Fibroblast of upper back skin (primary cell): ENCODE measurements around the gene GIMAP8.
"Not testable (repeated sequence)": the region's sequence is repeated elsewhere in the genome, so short reads cannot be mapped to it uniquely, and the experiment has no call there.

Source experiments
- DNase-seq: peaks from one replicate; pipeline ENCODE4 v3.0.0-alpha.2; 2013

Gene GIMAP8

DNA sequence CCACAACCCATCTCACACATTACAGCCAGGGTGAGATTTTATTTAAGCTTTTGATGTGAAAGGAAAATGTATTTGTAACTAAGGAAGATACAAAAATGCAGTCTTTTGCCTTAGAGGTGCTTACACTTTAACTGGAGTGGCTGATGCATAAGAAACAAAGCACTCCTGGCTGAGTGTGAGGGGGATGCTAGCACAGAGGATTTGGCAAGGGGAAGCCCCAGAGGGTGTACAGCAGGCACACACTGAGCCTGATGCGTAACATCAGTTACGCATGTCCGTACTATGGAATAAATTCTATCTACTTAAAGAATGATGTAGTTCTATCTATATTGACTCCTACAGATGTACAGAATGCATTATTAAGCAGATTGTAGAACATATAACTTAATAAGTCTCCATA, 17.8 kb downstream of the GIMAP8 start:
- DNase-seq = no peak

DNA sequence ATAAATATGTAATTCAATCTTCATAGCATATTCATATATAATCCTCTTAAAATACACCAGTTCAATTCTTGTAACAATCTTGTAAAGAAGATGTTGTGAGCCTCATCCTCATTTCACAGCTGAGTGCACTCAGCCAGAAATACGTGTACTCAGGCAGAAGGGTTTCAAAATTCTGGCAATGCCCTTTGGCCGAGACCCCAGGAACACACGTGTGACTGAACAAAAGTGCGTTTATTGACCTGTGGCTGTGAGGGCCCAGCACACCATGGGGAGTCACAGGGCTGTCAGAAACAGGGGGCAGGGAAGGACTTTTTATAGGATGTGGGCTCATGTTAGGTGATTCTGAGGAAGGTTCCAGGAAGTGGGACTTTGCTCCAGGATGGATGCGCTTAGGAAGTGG, 21.5 kb downstream of the GIMAP8 start:
- no peak for DNase-seq

DNA sequence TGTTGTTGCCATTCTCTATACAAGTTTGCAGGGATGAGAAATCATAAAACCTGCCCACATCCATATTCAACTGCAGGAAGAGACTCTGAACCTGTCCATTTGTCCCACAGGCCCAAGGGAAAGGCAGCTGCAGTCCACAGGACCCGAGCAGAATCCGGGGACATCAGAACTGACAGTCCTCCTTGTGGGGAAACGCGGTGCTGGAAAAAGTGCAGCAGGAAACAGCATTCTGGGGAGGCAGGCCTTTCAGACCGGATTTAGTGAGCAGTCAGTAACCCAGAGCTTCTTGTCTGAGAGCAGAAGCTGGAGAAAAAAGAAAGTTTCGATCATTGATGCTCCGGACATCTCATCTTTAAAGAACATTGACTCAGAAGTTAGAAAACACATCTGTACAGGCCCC, 23.5 kb downstream of the GIMAP8 start:
- DNase-seq = no peak

DNA sequence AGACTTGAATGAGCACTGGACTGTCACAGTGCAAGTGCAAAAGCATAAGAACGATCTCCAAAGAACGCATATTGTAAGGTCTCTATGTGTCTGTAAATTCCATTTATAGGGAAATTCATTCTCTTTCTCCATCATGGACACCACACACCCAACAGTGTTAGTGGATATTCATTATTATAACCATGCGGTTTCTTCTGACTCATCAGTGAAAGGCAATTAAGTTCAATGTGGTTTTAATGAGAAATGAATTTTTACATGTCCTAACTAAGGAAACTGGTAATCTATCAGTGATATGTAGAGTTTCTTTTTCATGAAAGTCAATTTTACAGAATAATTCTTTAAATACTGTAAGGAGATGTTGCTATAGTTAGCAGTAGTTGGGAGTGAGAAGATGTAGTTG, 25.9 kb downstream of the GIMAP8 start:
- no peak for DNase-seq

DNA sequence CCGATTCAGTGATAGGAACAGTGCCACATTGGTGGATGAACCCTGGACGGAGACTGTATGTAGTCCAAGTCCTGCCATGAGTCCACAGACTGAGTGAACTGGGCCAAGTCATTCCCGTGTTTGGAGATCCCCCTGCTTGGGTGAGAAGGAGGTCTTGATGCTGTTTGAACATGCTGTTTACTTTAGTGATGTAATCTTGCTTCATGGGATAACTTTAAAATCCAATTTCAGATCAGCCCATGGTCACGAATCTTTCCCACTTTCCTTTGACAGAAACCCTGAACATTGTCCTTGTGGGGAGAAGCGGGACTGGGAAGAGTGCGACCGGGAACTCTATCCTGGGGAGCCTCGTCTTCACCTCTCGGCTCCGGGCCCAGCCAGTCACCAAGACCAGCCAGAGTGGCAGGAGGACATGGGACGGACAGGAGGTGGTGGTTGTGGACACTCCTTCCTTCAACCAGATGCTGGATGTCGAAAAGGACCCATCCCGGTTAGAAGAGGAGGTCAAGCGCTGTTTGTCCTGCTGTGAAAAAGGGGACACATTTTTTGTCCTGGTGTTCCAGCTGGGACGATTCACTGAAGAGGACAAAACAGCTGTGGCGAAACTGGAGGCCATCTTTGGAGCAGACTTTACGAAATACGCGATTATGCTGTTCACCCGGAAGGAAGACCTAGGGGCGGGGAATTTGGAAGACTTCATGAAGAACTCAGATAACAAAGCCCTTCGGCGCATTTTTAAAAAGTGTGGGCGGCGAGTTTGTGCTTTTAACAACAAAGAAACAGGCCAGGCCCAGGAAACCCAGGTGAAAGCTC, 26.6 kb downstream of the GIMAP8 start:
- DNase-seq = no peak

DNA sequence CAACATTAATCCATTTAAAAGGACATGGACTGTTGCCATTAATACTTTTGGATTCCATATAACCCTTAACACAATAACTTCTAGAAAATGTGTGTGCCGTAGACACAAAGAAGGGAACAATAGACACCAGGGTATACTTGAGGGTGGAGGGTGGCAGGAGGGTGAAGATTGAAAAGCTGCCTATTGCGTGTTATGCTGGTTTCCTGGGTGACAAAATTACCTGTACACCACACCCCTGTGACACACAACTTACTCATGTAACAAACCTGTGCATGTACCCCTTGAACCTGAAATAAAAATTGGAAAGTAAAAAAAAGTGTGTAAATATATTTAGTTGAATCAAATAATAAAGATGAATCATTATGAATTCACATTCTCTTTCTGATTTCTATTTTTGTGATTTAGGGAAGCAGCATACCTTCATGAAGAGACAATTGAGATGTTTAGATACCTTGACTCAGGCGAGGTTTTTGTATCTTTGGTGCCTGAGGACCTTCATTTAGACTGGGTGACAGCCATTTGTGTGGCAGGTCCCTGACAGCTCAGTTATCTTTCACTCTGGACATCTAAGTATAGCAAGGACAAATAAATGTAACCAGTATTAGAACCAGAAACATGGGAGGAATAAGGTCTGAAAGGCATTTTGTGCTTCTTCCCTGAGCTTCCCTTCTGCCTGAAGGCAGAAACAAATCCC, 28.7 kb downstream of the GIMAP8 start:
- DNase-seq = no peak

DNA sequence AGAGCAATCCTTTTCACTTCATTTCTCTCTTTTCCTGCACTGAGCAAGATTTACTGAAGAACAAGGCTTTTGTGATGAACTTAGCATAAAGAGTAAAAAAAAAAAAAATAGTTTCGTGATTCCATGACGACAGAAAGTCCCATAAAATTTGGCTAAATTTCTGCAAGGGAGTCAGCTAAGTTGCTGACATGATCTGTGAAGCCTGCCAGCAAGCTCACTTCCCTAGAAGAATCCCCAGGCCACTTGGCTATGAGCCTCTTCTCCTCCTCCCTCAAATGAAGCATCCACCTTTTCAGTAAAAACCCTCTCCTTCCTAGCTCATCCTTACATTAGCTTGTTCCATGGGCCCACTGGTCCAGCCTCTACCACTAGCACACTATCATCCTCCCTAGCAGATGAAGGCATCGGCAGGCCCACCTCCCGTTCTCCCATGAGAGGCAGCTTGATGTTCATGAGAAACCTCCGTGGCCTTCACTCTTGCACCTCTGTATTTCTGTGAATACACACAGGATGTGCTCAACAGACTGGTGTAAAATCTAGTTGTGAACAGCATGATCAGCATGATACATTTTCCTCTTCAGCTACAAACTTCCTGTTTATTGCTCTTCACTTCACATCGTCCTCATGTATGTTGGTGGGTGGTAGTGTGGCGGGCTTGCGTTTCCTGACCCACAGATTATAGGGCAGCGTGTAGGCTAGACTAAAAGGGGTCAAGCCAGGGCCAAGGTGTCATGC, 30.9 kb downstream of the GIMAP8 start:
- no peak for DNase-seq

DNA sequence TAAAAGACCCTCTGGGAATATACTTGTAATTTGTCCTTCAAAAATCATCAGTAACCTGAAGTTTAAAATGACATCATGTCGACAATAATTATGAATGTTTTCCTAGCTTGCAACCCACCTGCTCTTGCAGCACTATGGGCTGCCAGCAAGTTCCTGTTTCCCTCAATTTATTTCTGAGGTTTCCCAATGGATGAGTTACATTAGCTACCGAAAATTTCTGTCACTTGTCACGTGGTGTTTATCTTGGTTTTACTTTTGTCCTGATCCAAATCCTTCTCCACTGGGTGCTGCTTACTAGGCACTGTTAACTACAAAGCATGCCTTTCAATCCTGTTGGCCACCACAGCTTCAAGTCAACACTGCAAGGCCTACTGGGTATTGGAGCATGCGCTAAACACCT, 31.5 kb downstream of the GIMAP8 start:
- no peak for DNase-seq

DNA sequence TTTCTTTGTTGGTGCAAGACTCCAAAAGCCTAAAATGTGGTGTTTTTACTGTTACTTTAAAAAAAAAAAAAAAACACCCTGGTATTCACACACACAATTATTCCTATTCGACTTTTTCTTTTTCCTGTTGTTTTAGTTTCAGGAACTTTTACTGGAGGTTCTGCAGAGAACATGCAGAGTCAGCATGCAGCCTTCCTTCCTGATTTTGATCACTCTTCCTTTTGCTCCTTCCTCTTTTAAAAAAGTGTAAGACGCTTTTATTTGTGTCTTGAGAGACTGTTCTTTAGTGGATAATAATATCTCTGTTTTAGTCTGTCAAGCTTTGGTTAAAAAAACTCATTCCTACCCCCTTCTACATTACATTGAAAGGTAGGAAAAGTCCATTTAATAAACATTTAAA, 33.1 kb downstream of the GIMAP8 start:
- DNase-seq = not testable (repeated sequence)

DNA sequence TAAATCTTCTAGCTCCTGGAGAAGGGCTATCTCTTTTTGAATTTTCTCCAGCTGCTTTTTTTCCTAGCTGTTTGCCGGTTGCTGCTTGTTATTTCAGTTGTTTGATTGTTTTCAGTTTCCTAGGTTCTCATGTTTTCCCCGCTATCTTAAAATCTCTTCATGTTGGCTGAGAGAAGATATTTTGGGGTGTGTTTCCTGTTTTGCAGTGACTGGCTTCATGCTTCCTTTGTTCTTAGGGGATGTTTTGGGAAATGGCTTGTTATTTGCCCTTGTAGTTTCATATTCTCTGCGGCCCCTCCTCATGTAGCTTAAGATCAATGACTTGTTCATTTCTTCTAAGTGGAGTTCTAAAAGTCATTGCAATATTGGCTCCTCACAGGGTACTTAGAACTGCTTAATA, 33.6 kb downstream of the GIMAP8 start:
- not testable (repeated sequence) for DNase-seq

DNA sequence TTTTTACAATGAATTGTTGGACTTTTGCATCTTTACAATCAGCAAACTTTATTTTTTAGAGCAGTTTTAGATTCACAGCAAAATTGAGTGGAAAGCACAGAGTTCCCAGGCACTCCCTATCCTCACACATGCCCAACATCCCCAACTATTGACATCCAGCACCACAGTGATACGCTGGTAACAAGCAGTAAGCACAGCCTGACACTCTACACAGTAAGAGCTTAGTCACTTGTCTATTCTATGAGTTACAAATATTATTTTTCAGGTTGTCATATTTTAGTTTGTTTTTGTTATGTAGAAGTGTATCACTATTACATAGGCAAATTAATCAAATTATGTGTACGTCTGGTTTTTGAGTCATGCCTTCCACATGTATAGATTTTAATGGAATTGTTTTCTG, 37.2 kb downstream of the GIMAP8 start:
- no peak for DNase-seq

DNA sequence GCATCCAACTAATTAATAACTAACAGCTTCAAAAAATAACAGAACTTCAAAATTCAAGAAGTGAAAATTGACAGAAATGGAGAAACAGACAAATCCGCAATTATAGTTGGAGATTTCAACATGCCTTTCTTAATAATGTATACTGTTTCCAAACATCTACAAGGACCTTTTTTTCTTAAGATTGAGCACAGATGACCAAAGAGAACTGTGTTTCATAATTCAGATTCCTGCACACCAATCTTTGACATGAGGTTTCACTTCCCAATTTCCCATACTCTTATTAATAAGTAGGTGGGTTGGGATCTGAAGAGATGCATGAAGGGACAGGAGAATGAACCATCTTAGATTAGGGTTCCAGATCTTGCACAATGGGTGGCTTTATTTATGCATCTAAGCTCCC, 39.4 kb downstream of the GIMAP8 start:
- no peak for DNase-seq

DNA sequence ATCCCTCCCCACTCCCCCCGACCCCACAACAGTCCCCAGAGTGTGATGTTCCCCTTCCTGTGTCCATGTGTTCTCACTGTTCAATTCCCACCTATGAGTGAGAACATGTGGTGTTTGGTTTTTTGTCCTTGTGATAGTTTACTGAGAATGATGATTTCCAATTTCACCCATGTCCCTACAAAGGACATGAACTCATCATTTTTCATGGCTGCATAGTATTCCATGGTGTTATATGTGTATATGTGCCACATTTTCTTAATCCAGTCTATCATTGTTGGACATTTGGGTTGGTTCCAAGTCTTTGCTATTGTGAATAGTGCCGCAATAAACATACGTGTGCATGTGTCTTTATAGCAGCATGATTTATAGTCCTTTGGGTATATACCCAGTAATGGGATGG, 43.0 kb downstream of the GIMAP8 start:
- not testable (repeated sequence) for DNase-seq

DNA sequence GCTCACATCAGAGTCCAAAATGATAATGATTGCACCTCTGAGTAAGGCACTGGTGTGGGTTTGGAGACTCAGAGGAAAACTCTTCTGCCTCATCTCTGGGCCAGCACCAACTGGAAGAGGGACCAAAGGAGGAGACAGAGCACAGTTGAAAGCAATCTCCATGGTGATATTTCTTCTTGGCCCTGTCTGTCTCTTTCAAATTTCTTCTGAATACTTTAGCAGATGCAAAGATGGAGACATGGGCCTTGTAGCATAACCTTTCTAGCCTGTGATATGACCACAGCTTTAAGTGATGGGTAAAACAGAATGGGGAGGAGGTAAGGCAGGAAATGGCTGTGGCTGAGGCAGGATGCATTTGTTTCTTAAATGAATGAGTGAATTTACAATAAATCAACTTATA, 52.1 kb downstream of the GIMAP8 start:
- DNase-seq = no peak

DNA sequence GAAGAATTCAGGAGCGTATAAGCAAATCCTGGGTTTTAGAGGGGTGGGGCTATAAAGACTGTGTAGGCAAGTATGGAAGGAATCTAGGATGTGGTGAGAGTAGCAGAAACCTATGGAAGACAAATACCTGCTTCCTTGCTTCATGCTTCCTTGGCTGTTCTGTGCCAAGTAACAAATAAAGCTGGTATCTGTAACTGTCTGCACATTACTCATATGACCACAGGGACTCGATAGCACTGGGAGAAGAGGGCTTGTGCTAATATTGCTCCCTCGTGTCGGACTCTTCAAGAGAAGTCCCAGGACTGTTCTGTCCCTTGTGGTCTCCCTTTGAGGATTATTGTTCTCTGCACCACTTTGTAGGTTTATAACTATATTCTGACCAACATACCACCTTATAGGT, 52.7 kb downstream of the GIMAP8 start:
- DNase-seq = no peak

DNA sequence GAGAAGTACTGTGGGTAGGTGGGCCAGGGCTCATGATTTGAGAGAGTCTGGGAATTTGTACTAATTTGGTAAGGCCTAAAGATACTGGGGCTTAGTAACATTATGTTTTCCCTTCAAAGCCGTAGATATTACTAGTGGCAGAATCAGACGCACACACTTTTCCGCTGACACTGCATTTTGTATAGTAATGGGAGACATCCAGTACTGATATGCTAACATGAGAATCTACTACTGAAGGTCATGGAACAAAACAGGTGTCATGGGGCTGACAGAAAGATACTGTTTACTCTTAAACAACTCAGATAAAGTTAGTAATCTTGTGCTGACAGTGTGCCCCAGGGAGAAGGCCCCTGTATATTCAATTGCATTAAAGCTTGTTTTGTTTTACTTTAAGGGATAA, 53.2 kb downstream of the GIMAP8 start:
- no peak for DNase-seq

DNA sequence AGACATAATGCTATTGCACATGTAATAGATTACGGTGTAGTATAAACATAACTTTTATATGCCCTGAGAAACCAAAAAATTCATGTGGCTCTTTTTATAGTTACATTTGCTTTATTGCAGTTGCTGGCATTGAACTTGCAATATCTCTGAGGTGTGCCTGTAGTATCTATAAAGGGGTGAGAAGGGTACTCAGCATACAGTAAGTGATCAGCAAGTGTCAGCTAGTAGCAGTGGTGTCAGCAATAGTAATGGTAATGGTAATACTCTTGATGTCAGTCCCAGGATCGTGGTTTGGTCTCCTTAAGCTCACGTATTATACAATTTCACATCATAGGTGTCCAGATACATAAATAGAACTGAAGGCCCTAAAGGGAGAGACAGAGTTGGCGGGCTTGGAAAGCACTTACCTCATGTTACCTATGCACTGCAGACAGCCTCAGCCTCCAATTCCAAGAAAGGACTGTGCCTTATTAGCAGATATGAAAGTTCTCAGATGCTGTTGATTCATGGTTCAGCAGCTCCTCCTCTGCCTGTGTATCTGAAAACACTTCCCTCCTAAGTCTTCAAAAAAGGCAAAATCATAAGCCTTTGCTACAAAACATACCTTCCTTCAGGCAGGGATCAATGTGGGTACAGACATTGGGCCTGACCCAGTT, 57.6 kb downstream of the GIMAP8 start:
- no peak for DNase-seq

DNA sequence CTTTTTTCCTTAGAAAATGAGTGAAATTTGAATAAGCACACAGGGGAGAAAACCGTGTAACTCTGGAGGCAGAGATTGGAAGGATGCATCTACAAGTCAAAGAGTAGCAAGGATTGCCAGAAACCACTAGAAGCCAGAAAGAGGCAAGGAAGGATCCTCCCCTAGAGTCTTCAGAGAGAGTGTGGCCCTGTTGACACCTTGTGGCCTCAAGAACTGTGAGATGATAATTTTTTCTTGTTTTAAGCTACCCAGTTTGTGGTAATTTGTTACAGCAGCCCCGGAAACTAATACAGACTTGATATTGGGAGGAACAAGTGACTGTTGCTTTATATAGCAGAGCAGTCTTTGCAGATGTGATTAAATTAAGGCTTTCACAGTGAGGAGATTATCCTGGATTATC, 60.6 kb downstream of the GIMAP8 start:
- no peak for DNase-seq

DNA sequence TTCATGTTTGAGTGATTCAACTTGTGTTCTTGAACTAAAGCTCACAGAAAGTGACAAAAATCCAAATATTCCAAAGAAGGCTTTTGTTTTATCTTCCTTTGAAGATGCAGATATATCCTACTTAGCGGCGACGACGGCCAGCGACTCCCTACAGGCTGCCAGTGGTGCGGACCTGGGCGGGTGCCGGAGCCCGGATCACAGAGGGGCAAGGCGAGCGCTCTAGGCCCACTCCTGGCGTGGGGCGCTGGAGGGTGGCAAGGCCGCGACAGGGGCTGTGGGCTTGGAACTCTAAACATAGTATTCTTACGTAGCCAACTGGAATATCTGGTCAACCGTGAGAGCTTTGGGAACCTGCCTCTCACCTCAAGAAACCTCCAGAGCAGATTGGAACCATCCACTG, 63.3 kb downstream of the GIMAP8 start:
- DNase-seq = no peak

DNA sequence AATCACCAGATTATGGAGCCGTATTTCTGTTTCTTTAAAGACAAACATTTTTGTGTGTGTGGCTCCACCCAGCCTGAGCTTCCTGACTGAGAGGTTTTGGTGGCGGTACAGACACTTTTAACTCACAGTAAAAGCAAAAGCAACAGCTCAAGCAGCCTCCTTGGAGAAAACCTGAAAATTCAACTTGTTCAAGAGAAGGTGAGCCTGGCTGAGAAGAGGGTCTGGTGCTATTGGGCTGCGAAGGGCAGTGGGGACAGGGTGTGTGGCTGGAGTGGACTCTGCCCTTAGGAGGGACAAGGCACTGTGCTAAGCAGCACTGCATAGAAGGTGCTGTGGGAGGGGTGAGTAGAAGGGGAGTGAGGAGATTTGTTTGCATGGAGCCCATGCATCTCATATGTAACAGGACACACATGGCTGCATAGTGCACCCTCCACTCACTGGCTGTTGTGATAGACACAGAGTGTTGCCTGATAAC, 64.4 kb downstream of the GIMAP8 start, which contains the start of gene GIMAP7:
Gene GIMAP7 (plus strand): TSS at position 125 of the 475 bp plus-strand sequence. CDS start 5,103 bp downstream, outside the sequence.
- DNase-seq = no peak

DNA sequence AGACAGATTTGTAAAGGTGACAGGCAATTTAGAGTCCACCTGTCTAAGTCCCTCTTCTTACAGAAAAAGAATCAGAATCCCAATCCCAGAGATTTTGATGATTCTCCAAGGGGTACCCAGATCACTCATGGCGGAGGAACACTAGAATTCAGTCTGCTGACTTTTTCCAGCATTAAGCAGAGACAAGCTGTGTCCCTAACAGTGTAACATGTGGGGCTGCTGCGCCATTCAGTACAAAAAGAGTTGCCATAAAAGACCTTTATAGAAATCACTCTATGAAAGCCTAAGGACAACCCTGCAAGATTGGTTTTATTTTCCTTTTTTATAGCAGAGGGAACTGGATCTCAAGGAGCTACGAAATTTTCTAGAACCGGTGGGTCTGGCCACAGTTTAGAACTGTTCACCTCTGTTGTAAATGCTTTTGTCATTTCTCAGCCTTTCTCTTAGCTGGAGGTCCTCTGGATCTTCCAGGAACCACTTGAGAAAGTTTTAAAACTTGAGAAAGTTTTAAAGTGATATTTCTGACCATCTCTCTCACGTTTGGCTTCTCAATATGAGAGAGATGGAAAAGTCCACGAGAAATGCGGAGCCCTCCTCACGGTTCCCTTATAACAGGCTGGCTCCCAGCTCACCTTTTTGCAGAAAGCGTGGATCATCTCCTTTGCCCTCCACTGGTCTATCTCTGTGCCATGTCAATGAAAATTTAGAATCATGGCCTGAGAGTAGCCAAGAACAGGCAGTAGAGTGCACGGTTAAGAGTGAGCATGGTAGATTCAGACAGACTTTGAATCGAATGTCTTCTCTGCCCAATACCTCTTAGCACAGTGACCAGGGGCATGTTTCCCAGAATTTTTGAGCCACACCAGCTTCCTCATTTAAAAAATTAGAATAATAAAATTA, 65.1 kb downstream of the GIMAP8 start:
- DNase-seq = no peak
